IPS-20b (cell line): ENCODE measurements around the gene VDAC2.

Experiments used
- H3K27ac ChIP-seq: one replicate; pipeline ENCODE4 v1.5.1; 2013; ENCODE audit warnings: low read length
- H3K27me3 ChIP-seq: 2 replicates; pipeline ENCODE4 v1.6.1; 2013; ENCODE audit warnings: mild to moderate bottlenecking, low read length, inconsistent platforms; ENCODE audit not compliant: insufficient read depth
- H3K36me3 ChIP-seq: 2 replicates; pipeline ENCODE4 v1.6.1; 2013; ENCODE audit warnings: low read depth, mild to moderate bottlenecking, inconsistent platforms, low read length, moderate library complexity; ENCODE audit not compliant: insufficient read depth
- H3K4me1 ChIP-seq: 2 replicates; pipeline ENCODE4 v1.6.1; 2013; ENCODE audit warnings: mild to moderate bottlenecking, control low read depth, inconsistent platforms, low read length, moderate library complexity; ENCODE audit not compliant: insufficient read depth
- H3K4me3 ChIP-seq: 2 replicates; pipeline ENCODE4 v1.5.1; 2013; ENCODE audit warnings: mild to moderate bottlenecking, low read length, inconsistent platforms
- H3K9ac ChIP-seq: 2 replicates; pipeline ENCODE4 v1.6.1; 2013; ENCODE audit warnings: low read depth, mild to moderate bottlenecking, inconsistent platforms, low read length, moderate library complexity
- H3K9me3 ChIP-seq: 2 replicates; pipeline ENCODE4 v1.6.1; 2013; ENCODE audit warnings: mild to moderate bottlenecking, low read depth, low read length, inconsistent platforms; ENCODE audit not compliant: insufficient read depth

Gene VDAC2

DNA sequence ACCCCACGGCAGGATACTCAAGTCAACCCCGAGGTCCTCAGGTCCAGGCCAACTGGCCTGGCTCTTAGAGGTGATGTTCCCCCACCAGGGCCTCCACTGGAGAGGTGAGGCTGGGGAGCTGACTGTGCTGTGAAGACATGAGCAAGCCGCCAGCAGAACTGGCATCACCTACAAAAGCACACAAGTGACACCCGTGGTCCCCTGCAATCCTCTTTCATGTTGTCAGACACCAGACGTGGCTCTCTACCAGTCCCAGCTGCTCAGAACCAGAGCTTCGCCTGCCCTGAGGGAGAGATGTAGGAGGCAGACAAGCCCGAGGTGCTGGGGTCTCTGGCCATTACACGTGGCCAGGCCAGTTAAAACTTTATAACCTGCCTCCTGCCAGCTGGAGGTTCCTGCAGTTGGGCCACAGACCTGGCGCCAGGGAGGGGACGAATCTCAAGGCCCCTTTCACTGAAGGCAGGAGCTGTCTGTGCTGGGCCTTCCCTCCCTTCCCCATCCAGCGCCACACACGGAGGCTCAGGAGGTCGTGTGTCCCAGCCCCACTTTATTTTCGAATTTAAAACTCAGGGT, 22.9 kb downstream of the VDAC2 start:
- Histone ChIP-seq H3K27me3 (no peaks in the 10 kb centered on the region), H3K9ac (peak overlapping the region; percentile 82), H3K4me3 (peak overlapping the region; percentile 66), H3K27ac (no peak overlapping the region), H3K4me1 (peaks cover 5% of the 10 kb centered on the region; the same call in 1 of the 2 replicates), H3K36me3 (peaks cover 50% of the 10 kb centered on the region), H3K9me3 (no peaks in the 10 kb centered on the region)

DNA sequence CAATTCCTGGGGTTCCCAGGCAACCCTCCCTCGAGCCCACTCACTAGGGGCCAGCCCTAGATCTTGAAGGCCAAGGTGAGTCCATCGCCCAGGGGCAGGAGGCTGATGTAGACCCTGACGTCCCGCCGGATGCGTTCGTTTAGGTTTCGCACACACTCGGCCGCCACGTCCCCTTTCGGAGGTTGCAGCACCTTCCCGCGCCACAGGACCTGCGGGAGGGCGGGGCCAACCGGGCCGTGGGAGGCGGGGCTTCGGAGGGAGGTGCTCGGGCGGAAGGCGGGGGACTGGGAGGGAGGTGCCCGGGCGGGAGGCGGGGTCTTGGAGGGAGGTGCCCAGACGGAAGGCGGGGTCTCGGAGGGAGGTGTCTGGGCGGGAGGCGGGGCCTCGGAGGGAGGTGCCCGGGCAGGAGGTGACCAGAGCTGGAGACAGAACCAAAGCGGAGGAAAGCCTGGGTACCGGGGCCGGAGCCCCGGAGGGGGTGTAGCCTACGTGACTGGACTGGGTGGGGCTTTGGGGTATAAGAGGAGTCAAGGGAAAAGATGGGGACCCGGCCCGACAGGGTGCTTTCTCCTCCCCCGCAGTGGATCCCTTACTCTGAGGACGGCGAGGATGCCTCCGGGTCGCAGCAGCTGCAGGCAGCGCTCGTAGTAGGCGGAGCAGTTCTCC, 23.6 kb downstream of the VDAC2 start:
- Histone ChIP-seq H3K27ac (no peak overlapping the region), H3K9me3 (no peaks in the 10 kb centered on the region), H3K27me3 (no peaks in the 10 kb centered on the region), H3K4me1 (peaks cover 5% of the 10 kb centered on the region; the same call in 1 of the 2 replicates), H3K4me3 (peak overlapping the region; percentile 78), H3K36me3 (peaks cover 44% of the 10 kb centered on the region), H3K9ac (peak overlapping the region; percentile 82)

DNA sequence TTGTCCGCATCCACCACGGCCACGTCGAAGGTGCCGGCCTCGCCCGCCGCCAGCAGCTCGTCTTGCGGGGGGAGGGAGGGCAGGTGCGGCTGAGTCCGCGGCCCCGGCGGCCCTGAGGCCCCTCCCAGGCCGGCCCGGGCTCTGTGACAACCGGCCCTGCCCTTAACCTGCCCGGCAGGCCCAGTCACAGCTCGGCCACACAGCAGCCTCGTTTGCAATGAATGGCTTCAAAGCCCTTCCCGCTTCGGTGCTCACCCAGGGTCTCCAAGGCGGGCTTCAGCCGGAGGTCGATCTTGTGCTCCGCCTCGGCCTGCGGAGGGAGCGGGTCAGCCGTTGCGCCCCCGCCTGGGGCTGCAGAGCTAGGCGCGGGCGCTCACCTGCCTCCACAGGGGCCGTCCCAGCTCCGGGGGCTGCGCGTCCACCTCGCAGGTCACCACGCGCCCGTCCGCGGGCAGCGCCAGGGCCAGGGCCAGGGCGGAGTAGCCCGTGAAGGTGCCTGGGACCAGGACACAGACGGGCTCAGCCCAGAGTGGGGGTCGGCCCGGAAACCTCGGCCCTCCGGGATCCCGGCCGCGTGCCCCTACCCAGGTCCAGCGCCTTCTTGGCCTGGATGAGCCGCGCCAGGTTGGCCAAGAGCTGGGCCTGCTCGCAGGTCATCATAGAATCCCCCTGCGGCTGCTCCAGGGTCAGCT, 24.2 kb downstream of the VDAC2 start:
- Histone ChIP-seq H3K9me3 (no peaks in the 10 kb centered on the region), H3K27ac (no peak overlapping the region), H3K4me3 (peak overlapping the region; percentile 78), H3K9ac (peak overlapping the region; percentile 51; the same call in 1 of the 2 replicates), H3K27me3 (no peaks in the 10 kb centered on the region), H3K4me1 (peaks cover 5% of the 10 kb centered on the region; the same call in 1 of the 2 replicates), H3K36me3 (peaks cover 37% of the 10 kb centered on the region)

DNA sequence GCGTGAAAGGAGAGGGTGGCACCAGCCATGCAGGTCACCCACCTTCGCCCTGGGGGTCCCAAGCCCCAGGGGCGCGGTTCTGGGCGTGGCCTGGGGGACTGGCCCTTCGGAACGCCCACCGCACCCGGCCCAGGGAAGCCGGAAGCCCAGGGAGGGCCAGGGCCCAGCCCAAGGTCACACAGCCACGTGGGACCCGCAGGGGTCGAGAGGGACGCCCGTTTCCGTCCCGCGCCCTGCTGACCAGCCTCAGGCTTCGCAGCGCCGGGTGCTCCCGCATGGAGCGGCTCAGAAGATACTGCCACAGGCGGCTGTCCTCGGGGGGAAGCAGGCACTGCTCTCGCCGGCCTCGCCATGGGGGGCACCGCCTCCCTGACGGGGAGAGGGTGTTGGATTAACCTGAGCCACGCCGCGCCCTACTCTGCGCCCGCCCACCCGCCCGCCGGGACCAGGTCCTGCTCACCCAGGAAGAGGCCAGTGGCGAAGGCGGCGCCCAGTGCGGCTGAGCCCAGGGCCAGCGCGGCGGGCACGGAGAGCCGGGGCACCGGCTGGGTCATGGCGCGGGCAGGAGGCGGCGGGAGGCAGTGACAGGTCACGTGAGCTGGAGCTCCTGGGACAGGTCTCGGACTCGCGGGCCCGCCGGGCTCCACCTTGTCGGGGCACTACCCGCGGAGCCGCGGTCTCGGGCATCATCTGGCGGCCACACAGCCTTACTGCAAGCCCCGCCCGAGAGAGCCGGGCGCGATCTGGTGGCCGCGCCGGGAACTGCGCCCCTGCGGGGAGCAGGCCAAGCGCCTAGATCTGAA, 25.0 kb downstream of the VDAC2 start, which contains the start of gene COMTD1:
Gene COMTD1, minus strand, starts transcription at position 583 of the 803 bp plus-strand sequence. Its CDS starts 29 bp downstream, at position 554.
- H3K27ac ChIP-seq = no peak within 1 kb of the TSS
- H3K4me3 ChIP-seq = peak within 1 kb of the TSS; percentile 78
- H3K36me3 ChIP-seq = peaks cover 30% of the 10 kb centered on the region
- H3K9ac ChIP-seq = peak within 1 kb of the TSS; percentile 51; the same call in 1 of the 2 replicates
- no peaks in the 10 kb centered on the region for H3K27me3 ChIP-seq
- peaks cover 5% of the 10 kb centered on the region; the same call in 1 of the 2 replicates for H3K4me1 ChIP-seq
- no peaks in the 10 kb centered on the region for H3K9me3 ChIP-seq

DNA sequence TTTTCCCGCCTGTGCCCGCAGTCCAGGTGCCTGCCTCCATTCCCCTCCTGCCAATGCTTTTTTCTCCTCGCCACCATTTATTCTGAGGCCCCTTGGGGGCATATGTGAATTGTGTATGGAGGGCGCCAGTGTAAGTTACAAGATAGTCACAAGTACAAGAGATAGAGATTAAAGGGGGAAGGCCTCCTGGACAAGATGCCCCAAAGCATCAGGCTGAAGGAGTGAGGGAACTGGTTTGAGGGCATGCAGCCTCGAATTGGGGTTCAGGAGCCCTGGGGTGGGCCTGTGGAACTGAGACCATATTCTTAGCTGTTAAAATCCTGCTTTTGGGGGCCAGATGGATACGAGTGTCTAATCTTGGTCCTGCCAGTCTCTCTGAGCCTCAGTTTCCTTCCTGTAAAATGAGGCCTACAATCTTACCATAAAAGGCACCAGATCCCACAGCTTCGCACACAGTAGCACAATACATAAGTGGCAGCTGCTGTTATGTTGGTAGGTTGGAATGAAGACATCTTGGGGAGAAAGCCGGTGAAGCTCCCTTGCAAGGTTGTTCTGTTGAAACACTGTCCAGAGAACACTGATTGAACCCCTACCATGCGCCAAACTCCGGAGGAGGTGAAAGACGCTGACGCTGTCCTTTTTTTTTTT, 25.7 kb downstream of the VDAC2 start:
- Histone ChIP-seq H3K9me3 (no peaks in the 10 kb centered on the region), H3K27ac (no peak overlapping the region), H3K36me3 (peaks cover 22% of the 10 kb centered on the region), H3K4me3 (no peak overlapping the region), H3K4me1 (peaks cover 5% of the 10 kb centered on the region; the same call in 1 of the 2 replicates), H3K9ac (peak overlapping the region; percentile 13; the same call in 1 of the 2 replicates), H3K27me3 (no peaks in the 10 kb centered on the region)

DNA sequence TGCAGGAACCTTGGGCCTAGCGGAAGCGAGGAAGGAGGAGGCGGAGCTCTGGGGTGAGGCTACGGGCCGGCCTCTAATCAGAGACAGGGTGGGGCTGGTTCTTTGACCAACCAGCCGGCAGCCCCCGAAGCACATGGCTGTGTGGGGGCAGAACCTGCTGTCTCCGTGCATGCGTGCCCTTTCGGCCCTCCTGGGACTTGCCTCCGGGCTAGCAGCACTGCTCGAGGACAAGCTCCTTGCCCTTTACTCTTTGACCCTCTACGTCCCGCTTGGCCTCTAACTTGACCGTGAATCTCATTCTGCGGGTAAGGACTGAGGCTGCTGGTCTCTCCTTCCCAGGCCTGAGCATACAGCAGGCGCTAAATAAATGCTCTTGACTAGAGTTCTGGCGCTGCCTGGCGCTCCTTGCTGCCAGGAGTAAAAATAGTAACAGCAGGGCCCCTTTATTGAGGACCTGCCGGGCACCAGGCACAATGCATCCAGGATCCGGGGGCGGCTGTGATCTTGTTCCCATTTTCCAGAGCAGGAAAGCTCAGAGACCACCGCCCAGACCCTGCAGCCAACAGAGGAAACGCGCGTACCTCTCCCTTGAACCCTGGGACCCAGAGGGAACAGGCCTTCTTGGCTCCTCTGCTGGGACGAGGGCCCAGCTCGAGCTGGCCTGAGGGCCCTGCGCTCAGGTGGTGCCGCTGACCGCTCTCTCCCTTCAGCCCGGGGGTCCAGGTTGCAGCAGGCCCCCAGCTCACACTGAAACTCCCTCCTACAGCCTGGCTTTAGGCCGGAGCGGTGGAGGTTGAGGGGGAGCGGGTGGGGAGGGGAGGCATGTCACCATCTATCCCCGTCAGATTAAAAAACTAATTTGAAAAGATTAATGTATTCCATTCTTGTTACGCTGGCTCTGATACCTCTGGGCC, 27.8 kb downstream of the VDAC2 start:
- Histone ChIP-seq H3K4me3 (no peak overlapping the region), H3K27me3 (no peaks in the 10 kb centered on the region), H3K27ac (no peak overlapping the region), H3K36me3 (peaks cover under 1% of the 10 kb centered on the region; the same call in 1 of the 2 replicates), H3K4me1 (peaks cover 1% of the 10 kb centered on the region; the same call in 1 of the 2 replicates), H3K9ac (no peak overlapping the region), H3K9me3 (no peaks in the 10 kb centered on the region)

DNA sequence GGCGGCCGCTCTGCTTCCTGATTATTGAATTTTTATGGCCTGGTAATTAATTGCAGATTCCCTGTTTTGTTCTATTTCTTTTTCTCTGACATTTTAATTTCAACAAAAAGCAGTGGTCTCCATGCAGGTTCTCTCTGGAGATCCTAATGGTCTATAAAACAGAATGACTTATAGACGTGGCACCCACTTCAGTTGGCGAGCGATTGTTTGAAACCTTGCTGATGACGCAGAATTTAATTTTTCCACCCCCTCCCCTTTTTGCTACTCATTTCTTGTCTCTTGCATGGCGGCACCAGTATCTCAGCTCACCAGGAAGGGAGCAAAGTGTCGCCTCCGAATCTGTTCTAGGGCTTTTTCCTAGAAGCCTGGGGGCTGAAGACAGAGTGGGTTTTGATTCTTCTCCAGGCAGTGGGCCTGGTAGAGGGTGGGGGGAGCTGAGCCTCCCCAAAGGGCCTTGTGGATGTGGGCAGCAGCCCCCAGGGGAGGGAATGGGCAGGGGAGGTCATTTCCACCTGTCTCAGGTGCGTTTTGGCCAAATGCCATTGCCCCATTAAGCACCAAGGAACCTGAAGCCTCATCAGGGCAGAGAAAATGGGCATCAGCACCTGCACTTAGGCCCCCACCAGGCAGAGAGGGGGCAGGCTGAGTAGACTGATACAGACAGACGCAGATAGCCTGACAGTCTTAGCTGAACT, 28.6 kb downstream of the VDAC2 start:
- no peaks in the 10 kb centered on the region for H3K27me3 ChIP-seq
- no peaks in the 10 kb centered on the region for H3K4me1 ChIP-seq
- no peak overlapping the region for H3K4me3 ChIP-seq
- H3K27ac ChIP-seq = no peak overlapping the region
- no peaks in the 10 kb centered on the region for H3K9me3 ChIP-seq
- H3K9ac ChIP-seq = no peak overlapping the region
- H3K36me3 ChIP-seq = no peaks in the 10 kb centered on the region

DNA sequence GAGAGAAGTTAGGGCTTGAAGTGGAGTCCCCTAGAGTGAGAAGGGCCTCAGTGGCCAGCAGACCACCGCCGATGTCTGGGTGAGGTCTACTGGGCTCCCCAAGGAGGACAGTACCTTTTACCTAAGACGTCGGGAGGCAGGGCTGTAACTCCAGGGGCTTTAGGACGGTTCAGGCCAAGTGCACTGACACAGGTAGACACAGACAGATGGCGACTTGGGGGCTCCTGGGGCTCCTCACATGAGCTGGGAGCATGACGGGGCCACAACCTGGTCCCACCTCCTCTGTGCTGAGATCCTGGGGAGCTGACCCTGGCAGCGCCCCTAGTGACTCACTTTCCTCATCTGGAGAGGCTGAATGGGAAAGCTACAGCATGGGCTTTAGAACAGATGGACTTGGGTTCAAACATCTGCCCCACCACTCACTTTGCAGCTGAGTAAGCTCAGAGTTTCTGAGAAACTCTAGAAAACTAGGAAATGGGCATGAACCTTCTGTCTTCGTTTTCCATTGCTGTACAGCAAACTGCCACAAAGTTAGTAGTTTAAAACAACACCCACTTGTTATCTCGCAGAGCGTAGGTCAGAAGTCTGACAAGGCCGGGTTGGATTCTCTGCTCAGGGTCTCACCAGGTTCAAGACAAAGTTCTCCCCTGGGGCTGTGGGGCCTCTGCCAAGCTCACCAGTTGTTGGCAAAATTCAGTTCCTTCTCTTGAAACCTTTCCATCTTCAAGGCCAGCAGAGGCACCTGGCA, 29.9 kb downstream of the VDAC2 start:
- Histone ChIP-seq H3K36me3 (no peaks in the 10 kb centered on the region), H3K9me3 (no peaks in the 10 kb centered on the region), H3K27ac (no peak overlapping the region), H3K4me3 (no peak overlapping the region), H3K4me1 (no peaks in the 10 kb centered on the region), H3K27me3 (no peaks in the 10 kb centered on the region), H3K9ac (no peak overlapping the region)

DNA sequence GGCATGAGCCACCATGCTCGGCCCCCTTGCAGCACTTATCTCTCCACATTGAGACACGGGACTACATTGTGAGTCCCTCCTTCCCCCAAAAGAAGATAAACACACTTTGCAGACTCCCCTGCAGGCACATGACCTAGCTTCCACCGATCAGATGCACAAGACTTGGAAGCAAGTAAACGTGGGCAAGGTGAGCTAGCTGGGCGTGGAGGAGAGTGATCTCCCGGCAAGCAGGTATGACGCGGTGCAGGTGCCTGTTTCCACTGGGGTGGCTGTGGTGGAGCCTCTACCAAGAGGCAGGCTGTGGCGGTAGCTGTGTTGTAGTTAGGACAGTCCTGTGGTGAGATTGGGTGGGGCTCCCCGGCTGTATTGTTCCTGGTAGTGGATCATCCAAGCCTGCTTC, 32.8 kb downstream of the VDAC2 start:
- Histone ChIP-seq H3K4me1 (peaks cover 4% of the 10 kb centered on the region; the same call in 1 of the 2 replicates), H3K9ac (no peak overlapping the region), H3K9me3 (no peaks in the 10 kb centered on the region)

More for the DNA sequence above, 32.8 kb downstream of the VDAC2 start:
- H3K27me3 ChIP-seq = no peaks in the 10 kb centered on the region
- no peak overlapping the region for H3K27ac ChIP-seq
- H3K36me3 ChIP-seq = no peaks in the 10 kb centered on the region
- no peak overlapping the region for H3K4me3 ChIP-seq
